Keratinocyte (primary cell): ENCODE measurements around the gene BLTP1.

Experiments used
- CTCF ChIP-seq, 3 experiments: IDR thresholded peaks in 1 of 3; conservative IDR thresholded peaks in 1 of 3; optimal IDR thresholded peaks in 1 of 3; 2 replicates in 2 of 3; 3 replicates in 1 of 3; pipeline versions ENCODE3 to v1.5.1; 2011; ENCODE audit warnings: low read length in 3 of 3, mild to moderate bottlenecking in 3 of 3, moderate library complexity in 2 of 3, control low read depth in 1 of 3, inconsistent platforms in 1 of 3; ENCODE audit not compliant: insufficient read depth in 2 of 3; ENCODE audit errors: extremely low read depth in 1 of 3
- EZH2 ChIP-seq: IDR thresholded peaks from one replicate; pipeline ENCODE4 v1.6.1; 2012; ENCODE audit warnings: inconsistent platforms, mild to moderate bottlenecking, low read length, moderate library complexity

- TF ChIP-seq CTCF (optimal IDR thresholded peaks at IDR 0.05 in 1 of 3, IDR thresholded peaks at IDR 0.05 in 1 of 3, conservative IDR thresholded peaks at IDR 0.05 in 1 of 3; ENCODE audit: extremely low read depth in 1 of 3, insufficient read depth in 2 of 3, low read length in 3 of 3): no peak
- TF ChIP-seq EZH2: no peak
These were observed 638 bp downstream of the BLTP1 start for GRCh38 chr4:122152711-122153226.
